CD8-positive, alpha-beta memory T cell (primary cell): ENCODE data around the gene CD86. TPM values are rescaled to one million over a fixed set of nuclear protein-coding genes. Genes with fewer than 3 reads are reported as not detected.
A peak's percentile ranks its signal among the peaks of the same experiment; 100 is the strongest.

Source experiments
- CTCF ChIA-PET: fragments of 350-600 bp; sonication (Branson Sonifier 250); formaldehyde crosslinking; loops from one replicate; lab custom pipeline; 2021; ENCODE audit warnings: antibody characterized with exemption; lab: Charles Lee
- POLR2A ChIA-PET: fragments of 350-600 bp; sonication (Branson Sonifier 250); formaldehyde crosslinking; loops from one replicate; lab custom pipeline; 2021; ENCODE audit warnings: antibody characterized with exemption; lab: Charles Lee
- DNase-seq, 5 donors: peaks; one replicate each; pipeline versions ENCODE4 v3.0.0 to v3.0.0-alpha.2; 2020 to 2022; ENCODE audit warnings: mixed read lengths in 1 of 5
- H3K27ac ChIP-seq: one replicate; pipeline ENCODE4 v1.7.0; 2013; ENCODE audit warnings: low read depth, mild to moderate bottlenecking, low read length, moderate library complexity
- H3K27me3 ChIP-seq: 2 replicates; pipeline ENCODE4 v1.7.0; 2013; ENCODE audit warnings: low read length, mild to moderate bottlenecking; ENCODE audit not compliant: insufficient read depth, poor library complexity, severe bottlenecking
- H3K36me3 ChIP-seq: 2 replicates; pipeline ENCODE4 v1.7.0; 2013; ENCODE audit warnings: mild to moderate bottlenecking, low read length, moderate library complexity; ENCODE audit not compliant: insufficient read depth
- H3K4me1 ChIP-seq: 2 replicates; pipeline ENCODE4 v1.7.0; 2013; ENCODE audit warnings: mild to moderate bottlenecking, low read length, moderate library complexity; ENCODE audit not compliant: insufficient read depth
- H3K4me3 ChIP-seq: 2 replicates; pipeline ENCODE4 v1.7.0; 2013; ENCODE audit warnings: mild to moderate bottlenecking, low read length
- H3K9me3 ChIP-seq: 2 replicates; pipeline ENCODE4 v1.7.0; 2013; ENCODE audit warnings: mild to moderate bottlenecking, low read length
- H3K27ac Mint-ChIP-seq, 8 donors: one replicate each; pipeline ENCODE4 v1.8.0; 2020 to 2021; ENCODE audit warnings: mixed read lengths in 8 of 8, mild to moderate bottlenecking in 6 of 8, inconsistent platforms in 3 of 8, moderate library complexity in 3 of 8
- H3K27me3 Mint-ChIP-seq, 2 donors: one replicate each; pipeline ENCODE4 v1.8.0; 2020 to 2021; ENCODE audit warnings: mixed read lengths in 2 of 2, mild to moderate bottlenecking in 1 of 2, moderate library complexity in 1 of 2
- H3K36me3 Mint-ChIP-seq, 3 donors: one replicate each; pipeline ENCODE4 v1.8.0; 2020 to 2021; ENCODE audit warnings: mixed read lengths in 3 of 3, inconsistent platforms in 1 of 3, mild to moderate bottlenecking in 1 of 3
- H3K4me1 Mint-ChIP-seq, 3 donors: one replicate each; pipeline ENCODE4 v1.8.0; 2020 to 2021; ENCODE audit warnings: mixed read lengths in 3 of 3, inconsistent platforms in 1 of 3, mild to moderate bottlenecking in 1 of 3
- H3K4me3 Mint-ChIP-seq, 7 donors: one replicate each; pipeline ENCODE4 v1.8.0; 2020 to 2021; ENCODE audit warnings: mixed read lengths in 7 of 7, mild to moderate bottlenecking in 6 of 7, moderate library complexity in 4 of 7, inconsistent platforms in 2 of 7
- H3K9me3 Mint-ChIP-seq, 5 donors: one replicate each; pipeline ENCODE4 v1.8.0; 2020 to 2022; ENCODE audit warnings: mixed read lengths in 5 of 5, mild to moderate bottlenecking in 3 of 5, moderate library complexity in 2 of 5, inconsistent platforms in 1 of 5
- polyA plus RNA-seq: library from polyadenylated mRNA; unstranded; fragments of 300-500 nt; fragmentation: Illumina TruSeq; gene quantifications from one replicate; pipeline ENCODE4 v1.2.3, GENCODE V29; 2021
- total RNA-seq, 2 experiments: library from RNA; stranded (reverse); gene quantifications; one replicate each; pipeline ENCODE4 v1.2.3, GENCODE V29; 2021

The CD86 gene
- total and polyA plus RNA-seq, 3 experiments from 2014 or later: 0.95 to 1.2 TPM; not detected in 1

DNA sequence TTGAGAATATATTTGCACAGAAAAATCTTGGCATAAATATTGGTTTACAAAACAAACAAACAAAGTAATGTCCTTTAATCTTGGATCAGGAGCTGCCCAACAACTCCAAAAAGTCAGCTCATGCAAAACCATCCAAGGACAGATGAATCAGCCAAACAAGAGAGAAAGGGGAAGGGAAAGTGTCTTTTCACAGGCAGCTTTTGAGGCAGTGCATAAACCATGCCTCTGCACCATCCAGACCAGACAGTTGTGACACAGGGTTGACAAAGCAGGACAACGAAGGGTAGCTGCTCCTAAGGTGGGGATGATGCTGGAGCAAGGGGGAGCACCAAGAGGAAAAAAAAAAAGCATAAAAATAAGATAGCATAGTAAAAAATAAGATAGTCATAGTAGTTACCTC lies 8.7 kb downstream of the CD86 start:
- H3K36me3 ChIP-seq: no peaks in the 10 kb centered on the region
- no peak overlapping the region for H3K27ac ChIP-seq
- no peak for DNase-seq
- Mint-ChIP-seq H3K4me1 (peaks cover 8 to 20% (median 18%) of the 10 kb centered on the region in 3 donors), H3K27me3 (peaks cover 0 to 3% of the 10 kb centered on the region in 2 donors), H3K4me3 (no peak overlapping the region), H3K36me3 (no peaks in the 10 kb centered on the region), H3K27ac (no peak overlapping the region), H3K9me3 (no peaks in the 10 kb centered on the region)
- no peaks in the 10 kb centered on the region for H3K9me3 ChIP-seq
- H3K27me3 ChIP-seq: no peaks in the 10 kb centered on the region
- CTCF ChIA-PET: no interaction called here
- no peaks in the 10 kb centered on the region for H3K4me1 ChIP-seq
- POLR2A ChIA-PET: no interaction called here
- H3K4me3 ChIP-seq: no peak overlapping the region

DNA sequence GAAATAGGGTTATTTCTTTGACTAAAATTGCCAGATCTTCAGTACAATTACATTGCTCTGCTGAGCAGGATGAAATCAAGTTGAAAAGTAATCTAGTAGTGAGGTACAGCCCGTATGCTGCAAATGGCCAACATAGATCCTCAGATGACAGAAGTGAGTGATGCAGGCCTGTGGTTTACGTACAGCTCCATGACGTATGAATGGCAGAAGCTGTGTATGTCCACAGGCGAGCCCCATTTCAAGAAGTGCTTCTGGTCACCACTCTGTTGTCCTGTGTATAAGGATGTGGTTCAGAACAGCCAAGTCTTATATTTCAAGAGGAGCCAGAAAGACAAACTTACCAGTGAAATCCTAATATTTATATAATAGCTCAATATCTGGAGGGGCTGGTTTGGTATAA lies 9.2 kb downstream of the CD86 start:
- CTCF ChIA-PET: no interaction called here
- H3K4me3 Mint-ChIP-seq: no peak overlapping the region
- no peak overlapping the region for H3K27ac Mint-ChIP-seq
- Histone ChIP-seq H3K4me1 (no peaks in the 10 kb centered on the region), H3K36me3 (no peaks in the 10 kb centered on the region), H3K27ac (no peak overlapping the region), H3K27me3 (no peaks in the 10 kb centered on the region), H3K9me3 (no peaks in the 10 kb centered on the region), H3K4me3 (no peak overlapping the region)
- H3K36me3 Mint-ChIP-seq: no peaks in the 10 kb centered on the region
- POLR2A ChIA-PET: no interaction called here
- no peaks in the 10 kb centered on the region for H3K9me3 Mint-ChIP-seq
- DNase-seq: no peak
- no peaks in the 10 kb centered on the region for H3K27me3 Mint-ChIP-seq
- peaks cover 8 to 20% (median 18%) of the 10 kb centered on the region in 3 donors for H3K4me1 Mint-ChIP-seq

DNA sequence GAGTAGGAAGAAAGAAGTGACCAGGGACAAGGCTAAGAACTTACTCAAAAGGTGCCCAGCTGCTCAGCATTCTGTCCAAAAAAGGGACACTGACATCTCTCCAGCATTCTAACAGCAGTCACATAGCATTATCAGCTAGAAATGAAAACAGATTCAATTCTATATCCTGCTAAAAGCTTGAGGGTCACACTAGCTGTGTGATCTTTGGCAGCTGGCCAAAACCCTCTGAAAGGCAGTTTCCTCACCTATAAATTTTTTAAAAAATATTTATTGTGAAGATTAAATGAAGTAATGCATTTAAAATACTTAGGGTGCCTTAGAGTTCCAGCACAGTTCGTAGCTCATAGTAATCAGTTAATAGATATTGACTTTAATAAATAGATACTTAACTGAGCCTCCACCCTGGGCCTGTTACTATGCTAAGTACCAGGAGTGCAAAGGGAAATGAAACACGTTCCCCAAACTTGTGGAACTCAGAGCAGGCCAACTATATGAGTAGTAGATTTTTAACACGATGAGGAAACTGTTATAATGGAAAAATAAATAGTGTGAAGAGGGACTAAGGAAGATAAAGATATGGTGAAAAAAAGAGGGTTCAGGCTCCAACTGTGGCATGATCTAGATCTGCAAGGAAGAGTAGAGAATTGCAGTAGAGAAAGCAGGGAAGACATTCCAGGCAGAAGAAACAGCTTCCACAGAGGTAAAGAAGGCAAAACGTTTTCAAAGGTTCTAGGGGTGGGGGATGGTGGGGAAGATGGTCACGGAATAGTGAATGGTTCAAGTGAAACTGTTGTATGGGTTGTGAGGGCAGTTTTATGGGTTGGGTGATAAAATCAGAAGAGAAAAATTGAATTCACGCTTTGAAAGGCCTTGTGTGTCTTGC lies 11.4 kb downstream of the CD86 start:
- Histone ChIP-seq H3K27me3 (no peaks in the 10 kb centered on the region), H3K4me1 (no peaks in the 10 kb centered on the region), H3K36me3 (no peaks in the 10 kb centered on the region), H3K4me3 (no peak overlapping the region), H3K27ac (no peak overlapping the region), H3K9me3 (no peaks in the 10 kb centered on the region)
- Mint-ChIP-seq H3K9me3 (peaks cover 0 to under 1% (median 0%) of the 10 kb centered on the region in 5 donors), H3K36me3 (no peaks in the 10 kb centered on the region), H3K4me3 (peak overlapping the region in 6 of 7 donors; percentile 2 to 58 (median 22)), H3K4me1 (peaks cover 8 to 20% (median 18%) of the 10 kb centered on the region in 3 donors), H3K27ac (peak overlapping the region in 5 of 8 donors; percentile 9 to 72 (median 43)), H3K27me3 (peaks cover 0 to 2% of the 10 kb centered on the region in 2 donors)
- ChIA-PET CTCF (no interaction called here), POLR2A (no interaction called here)
- no peak for DNase-seq

DNA sequence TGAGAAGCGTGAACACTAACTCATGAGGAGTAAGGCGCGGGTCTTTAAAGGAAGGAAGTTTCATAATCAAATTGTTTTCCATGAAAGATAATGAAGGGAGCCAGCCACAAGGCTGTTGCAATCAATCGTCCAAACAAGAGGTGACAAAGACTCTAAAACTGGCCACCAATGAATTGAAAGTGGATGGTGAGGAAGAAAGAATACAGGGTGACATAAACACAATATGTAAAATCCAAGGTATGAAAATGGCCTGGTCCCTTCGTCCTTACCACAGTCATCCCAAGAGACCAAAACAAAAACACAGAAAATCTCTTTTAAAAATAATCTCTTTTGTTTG lies 12.0 kb downstream of the CD86 start:
- Mint-ChIP-seq H3K27ac (peak overlapping the region in 3 of 8 donors; percentile 9 to 72 (median 43)), H3K4me1 (peaks cover 8 to 20% (median 18%) of the 10 kb centered on the region in 3 donors), H3K4me3 (peak overlapping the region in 5 of 7 donors; percentile 2 to 58 (median 19)), H3K27me3 (peaks cover 0 to 2% of the 10 kb centered on the region in 2 donors), H3K36me3 (no peaks in the 10 kb centered on the region), H3K9me3 (peaks cover 0 to 2% (median 0%) of the 10 kb centered on the region in 5 donors)
- Histone ChIP-seq H3K27me3 (no peaks in the 10 kb centered on the region), H3K4me3 (no peak overlapping the region), H3K27ac (no peak overlapping the region), H3K4me1 (no peaks in the 10 kb centered on the region), H3K36me3 (no peaks in the 10 kb centered on the region), H3K9me3 (no peaks in the 10 kb centered on the region)
- POLR2A ChIA-PET: no interaction called here
- CTCF ChIA-PET: no interaction called here
- DNase-seq: no peak

DNA sequence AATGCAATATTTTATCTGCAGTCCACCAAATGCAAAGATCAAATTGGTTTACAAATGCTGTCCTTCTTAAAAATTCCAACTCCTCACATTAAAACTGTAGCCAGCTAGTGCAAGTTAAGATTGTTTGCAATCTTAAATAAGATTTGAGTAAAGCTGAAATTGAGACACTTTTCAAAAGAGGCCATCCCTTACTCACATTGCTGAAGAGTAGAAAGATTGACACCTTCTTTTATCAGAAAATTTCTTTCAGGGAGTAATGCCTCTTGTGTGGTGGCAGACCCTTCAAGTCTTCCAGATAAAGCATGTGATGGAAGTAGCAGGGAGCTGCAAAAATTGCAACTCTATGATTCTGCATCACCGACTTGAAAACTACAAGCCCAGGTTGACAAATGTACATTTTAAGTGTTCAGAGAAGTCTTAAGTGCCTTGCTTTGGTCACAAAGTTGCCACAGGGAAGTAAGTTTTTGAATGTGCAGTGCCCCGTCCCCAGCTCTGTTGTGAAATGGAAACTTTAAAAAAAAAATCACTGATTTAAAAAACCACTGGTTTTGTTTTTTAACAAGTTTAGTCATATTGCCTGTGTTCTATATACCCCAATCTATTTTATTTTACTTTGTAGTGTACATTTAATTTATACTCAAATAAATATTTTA lies 12.6 kb downstream of the CD86 start:
- Mint-ChIP-seq H3K27ac (no peak overlapping the region), H3K4me3 (peak overlapping the region in 1 of 7 donors; percentile 58), H3K36me3 (no peaks in the 10 kb centered on the region), H3K4me1 (peaks cover 8 to 20% (median 18%) of the 10 kb centered on the region in 3 donors), H3K9me3 (peaks cover 0 to 2% (median 0%) of the 10 kb centered on the region in 5 donors), H3K27me3 (peaks cover 0 to 2% of the 10 kb centered on the region in 2 donors)
- no peaks in the 10 kb centered on the region for H3K4me1 ChIP-seq
- H3K27ac ChIP-seq: no peak overlapping the region
- no peaks in the 10 kb centered on the region for H3K27me3 ChIP-seq
- ChIA-PET POLR2A (no interaction called here), CTCF (no interaction called here)
- no peaks in the 10 kb centered on the region for H3K9me3 ChIP-seq
- H3K4me3 ChIP-seq: no peak overlapping the region
- H3K36me3 ChIP-seq: no peaks in the 10 kb centered on the region
- no peak for DNase-seq

DNA sequence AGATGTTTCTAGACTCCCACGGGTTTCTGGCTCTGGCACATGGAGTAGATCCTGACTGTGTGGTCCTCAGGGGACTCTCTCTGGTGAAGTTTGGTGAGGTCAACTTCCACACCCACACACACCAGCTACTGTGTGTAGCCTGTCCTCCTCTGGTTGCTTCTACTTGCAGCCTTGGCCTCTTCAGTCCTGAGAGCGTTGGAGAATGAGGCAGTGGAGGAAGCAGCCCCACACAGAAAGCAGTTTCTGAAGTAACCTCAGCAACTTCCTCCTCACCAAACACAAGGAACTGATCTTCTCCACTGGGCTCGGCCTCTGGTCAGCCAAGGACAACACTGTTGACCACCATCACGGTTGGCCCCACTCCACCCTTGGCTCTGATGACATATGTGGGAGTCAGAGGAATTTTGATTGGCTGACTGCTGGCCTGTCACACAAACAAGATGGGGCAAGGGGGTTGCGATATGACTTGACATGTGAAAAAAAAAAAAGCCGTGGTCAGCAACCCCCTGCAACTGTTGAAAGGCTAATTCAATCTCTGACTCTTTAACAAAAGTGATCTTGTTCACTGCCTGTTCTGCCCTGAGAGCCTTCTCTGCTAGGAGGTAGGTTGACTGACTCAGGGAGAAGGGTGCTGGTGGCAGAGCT lies 19.6 kb downstream of the CD86 start:
- Histone ChIP-seq H3K27me3 (no peaks in the 10 kb centered on the region), H3K9me3 (no peaks in the 10 kb centered on the region), H3K36me3 (no peaks in the 10 kb centered on the region), H3K27ac (no peak overlapping the region), H3K4me3 (no peak overlapping the region), H3K4me1 (no peaks in the 10 kb centered on the region)
- Mint-ChIP-seq H3K4me1 (peaks cover 10 to 30% (median 14%) of the 10 kb centered on the region in 3 donors), H3K27me3 (peaks cover 10 to 21% of the 10 kb centered on the region in 2 donors), H3K9me3 (peaks cover 0 to 4% (median 2%) of the 10 kb centered on the region in 5 donors), H3K27ac (peak overlapping the region in 1 of 8 donors; percentile 24), H3K36me3 (peaks cover 0 to 4% (median 0%) of the 10 kb centered on the region in 3 donors), H3K4me3 (no peak overlapping the region)
- ChIA-PET CTCF (no interaction called here), POLR2A (no interaction called here)
- no peak for DNase-seq

DNA sequence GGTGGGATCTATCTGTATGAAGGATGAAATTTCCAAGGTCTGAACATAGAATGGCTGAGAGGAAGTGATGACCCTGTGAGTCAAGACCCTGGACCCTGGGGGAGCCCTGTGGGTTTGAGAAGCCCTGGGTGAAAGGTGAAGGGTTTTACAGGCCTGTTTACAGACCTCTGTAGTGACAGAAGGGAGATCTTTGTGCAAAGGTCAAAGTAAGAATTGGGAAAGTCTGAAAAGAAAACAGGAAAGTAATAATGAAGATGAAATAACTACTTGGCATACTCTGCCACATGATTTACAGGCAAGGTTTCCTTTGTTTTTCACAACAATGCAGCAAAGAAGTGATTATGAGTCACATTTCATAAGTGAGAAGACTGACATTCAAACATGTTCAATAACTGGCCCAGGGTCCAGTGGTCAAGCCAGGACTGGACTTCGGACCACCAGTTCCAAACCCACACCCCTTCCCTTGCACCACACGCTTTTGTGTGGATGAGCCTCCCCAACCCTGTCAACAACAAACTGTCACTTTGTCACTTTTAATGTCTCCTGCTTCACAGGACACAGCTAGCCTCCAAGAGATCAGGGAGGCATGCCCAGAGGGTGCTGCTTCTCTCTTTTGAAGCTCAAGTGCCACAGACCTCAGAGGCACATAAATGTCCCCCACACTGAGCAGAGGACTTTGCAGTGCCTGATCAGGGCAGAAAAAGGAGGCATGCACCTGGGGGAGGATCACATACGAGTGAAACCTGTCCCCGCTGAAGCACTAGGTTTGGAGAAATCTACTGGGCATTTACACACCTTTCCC lies 21.5 kb downstream of the CD86 start:
- H3K27ac Mint-ChIP-seq: peak overlapping the region in 1 of 8 donors; percentile 12
- peaks cover 10 to 50% (median 26%) of the 10 kb centered on the region in 3 donors for H3K4me1 Mint-ChIP-seq
- POLR2A ChIA-PET: no interaction called here
- H3K27me3 Mint-ChIP-seq: peaks cover 11 to 24% of the 10 kb centered on the region in 2 donors
- H3K36me3 Mint-ChIP-seq: peaks cover 0 to 4% (median 0%) of the 10 kb centered on the region in 3 donors
- H3K27ac ChIP-seq: no peak overlapping the region
- H3K9me3 Mint-ChIP-seq: peaks cover 0 to 4% (median under 1%) of the 10 kb centered on the region in 5 donors
- H3K4me3 ChIP-seq: no peak overlapping the region
- no peaks in the 10 kb centered on the region for H3K9me3 ChIP-seq
- DNase-seq: no peak
- peak overlapping the region in 1 of 7 donors; percentile 52 for H3K4me3 Mint-ChIP-seq
- no peaks in the 10 kb centered on the region for H3K36me3 ChIP-seq
- CTCF ChIA-PET: no interaction called here
- no peaks in the 10 kb centered on the region for H3K4me1 ChIP-seq
- no peaks in the 10 kb centered on the region for H3K27me3 ChIP-seq
